Epithelial cell of esophagus (primary cell): ENCODE data around the gene NARS2.
A peak's percentile ranks its signal among the peaks of the same experiment; 100 is the strongest.

Source experiments
- DNase-seq: peaks from one replicate; pipeline ENCODE4 v3.0.0; 2010; ENCODE audit warnings: low read depth
- H3K4me3 ChIP-seq: 2 replicates; pipeline ENCODE4 v1.5.1; 2011; ENCODE audit warnings: mild to moderate bottlenecking, low read length, control low read depth
- TF ChIP-seq, protein P1 (sequence below): IDR thresholded peaks from 2 replicates; pipeline ENCODE4 v1.5.1; 2011; ENCODE audit warnings: low read depth, mild to moderate bottlenecking, low read length, control low read depth, inconsistent platforms; ENCODE audit not compliant: insufficient read depth; ENCODE audit errors: missing control alignments

NARS2 gene

DNA sequence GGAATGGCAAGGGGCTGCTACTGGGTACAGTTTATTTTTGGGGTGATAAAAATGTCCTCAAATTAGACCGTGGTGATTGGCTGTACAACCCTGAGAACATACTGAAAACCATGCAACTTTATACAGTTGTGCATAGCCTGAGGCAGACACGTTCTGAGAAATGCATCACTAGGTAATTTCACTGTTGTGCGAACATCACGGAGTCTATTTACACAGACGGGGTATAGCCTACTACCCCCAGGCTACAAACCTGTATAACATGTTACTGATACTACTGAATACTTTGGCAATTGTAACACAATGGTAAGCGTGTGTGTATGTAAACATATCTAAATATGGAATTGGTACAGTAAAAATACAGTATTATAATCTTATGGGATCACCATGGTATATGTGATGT lies 23.6 kb downstream of the NARS2 start:
- TF ChIP-seq, protein P1, sequence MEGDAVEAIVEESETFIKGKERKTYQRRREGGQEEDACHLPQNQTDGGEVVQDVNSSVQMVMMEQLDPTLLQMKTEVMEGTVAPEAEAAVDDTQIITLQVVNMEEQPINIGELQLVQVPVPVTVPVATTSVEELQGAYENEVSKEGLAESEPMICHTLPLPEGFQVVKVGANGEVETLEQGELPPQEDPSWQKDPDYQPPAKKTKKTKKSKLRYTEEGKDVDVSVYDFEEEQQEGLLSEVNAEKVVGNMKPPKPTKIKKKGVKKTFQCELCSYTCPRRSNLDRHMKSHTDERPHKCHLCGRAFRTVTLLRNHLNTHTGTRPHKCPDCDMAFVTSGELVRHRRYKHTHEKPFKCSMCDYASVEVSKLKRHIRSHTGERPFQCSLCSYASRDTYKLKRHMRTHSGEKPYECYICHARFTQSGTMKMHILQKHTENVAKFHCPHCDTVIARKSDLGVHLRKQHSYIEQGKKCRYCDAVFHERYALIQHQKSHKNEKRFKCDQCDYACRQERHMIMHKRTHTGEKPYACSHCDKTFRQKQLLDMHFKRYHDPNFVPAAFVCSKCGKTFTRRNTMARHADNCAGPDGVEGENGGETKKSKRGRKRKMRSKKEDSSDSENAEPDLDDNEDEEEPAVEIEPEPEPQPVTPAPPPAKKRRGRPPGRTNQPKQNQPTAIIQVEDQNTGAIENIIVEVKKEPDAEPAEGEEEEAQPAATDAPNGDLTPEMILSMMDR, result no peak
- peak; percentile 29 for DNase-seq

DNA sequence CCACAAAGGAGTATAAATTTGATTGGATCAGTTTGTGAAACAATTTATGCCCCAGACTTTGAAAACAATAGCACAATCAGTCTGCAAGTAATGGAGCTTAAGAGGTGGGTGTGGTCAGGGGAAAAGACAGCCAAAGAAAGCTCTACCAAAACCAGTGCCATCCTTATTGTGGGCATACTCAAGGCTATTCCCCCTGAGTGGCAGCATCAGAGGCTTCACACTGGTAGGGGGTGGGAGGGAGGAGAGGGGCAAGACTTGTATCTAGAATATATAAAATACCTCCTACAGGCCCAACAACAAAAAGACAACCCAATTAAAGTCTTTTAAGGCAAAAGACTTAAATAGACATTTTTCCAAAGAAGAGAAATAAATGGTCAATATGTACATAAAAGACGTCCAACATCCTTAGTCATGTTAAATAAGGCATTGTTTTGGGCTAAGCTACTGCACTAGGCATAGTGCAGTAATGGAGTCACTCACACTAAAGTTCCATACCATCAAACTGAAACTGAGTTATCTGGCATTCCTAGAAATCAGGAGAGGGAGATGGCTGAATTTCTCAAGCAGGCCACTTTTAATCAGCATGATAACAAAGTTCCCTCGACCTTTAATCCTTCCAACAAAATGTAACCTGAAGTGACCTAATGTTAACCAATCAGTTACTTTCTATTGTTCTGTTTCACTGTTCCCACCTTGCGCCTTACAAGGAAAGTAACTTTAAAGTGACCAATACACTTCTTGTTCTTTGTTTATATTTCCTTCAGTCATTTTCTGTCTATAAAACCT lies 24.8 kb downstream of the NARS2 start:
- no peak overlapping the region for H3K4me3 ChIP-seq
- DNase-seq, result no peak
- TF ChIP-seq, protein P1, result no peak

More for the DNA sequence above, 23.6 kb downstream of the NARS2 start:
- no peak overlapping the region for H3K4me3 ChIP-seq

- H3K4me3 ChIP-seq, result no peak overlapping the region
- DNase-seq, result no peak
- TF ChIP-seq, protein P1, result no peak
Observed at GRCh38 chr11:78548911-78549590, 25.6 kb downstream of the NARS2 start.

- no peak overlapping the region for H3K4me3 ChIP-seq
- DNase-seq, result no peak
- TF ChIP-seq, protein P1, result no peak
Observed at GRCh38 chr11:78547931-78548705, 26.5 kb downstream of the NARS2 start.

- TF ChIP-seq, protein P1, result no peak
- H3K4me3 ChIP-seq, result no peak overlapping the region
- no peak for DNase-seq
Observed at GRCh38 chr11:78542007-78542406, 32.7 kb downstream of the NARS2 start.

- H3K4me3 ChIP-seq, result no peak overlapping the region
- DNase-seq, result no peak
- TF ChIP-seq, protein P1, result no peak
Observed at GRCh38 chr11:78541537-78541936, 33.1 kb downstream of the NARS2 start.
